ENCODE measurements around the gene AZI2.

Gene AZI2

DNA sequence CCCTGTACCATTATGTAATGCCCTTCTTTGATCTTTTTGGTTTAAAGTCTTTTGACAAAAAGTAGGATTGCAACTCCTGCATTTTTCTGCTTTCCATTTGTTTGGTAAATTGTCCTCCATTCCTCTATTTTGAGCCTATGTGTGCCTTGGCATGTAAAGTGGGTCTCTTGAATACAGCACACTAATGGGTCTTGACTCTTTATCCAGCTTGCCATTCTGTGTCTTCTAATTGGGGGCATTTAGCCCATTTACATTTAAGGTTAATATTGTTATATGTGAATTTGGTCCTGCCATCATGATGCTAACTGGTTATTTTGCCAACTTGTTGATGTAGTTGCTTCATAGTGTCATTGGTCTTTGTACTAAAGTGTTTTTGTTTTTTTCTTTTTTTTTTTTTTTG lies 74.8 kb downstream of the AZI2 start:
- TF ChIP-seq POLR2AphosphoS5 (IDR thresholded peaks at IDR 0.05; ENCODE audit: low read depth) (no peak), SPI1 (IDR thresholded peaks at IDR 0.05; ENCODE audit: borderline replicate concordance, low read depth) (no peak), REST (IDR thresholded peaks at IDR 0.05; ENCODE audit: insufficient replicate concordance, low read depth) (no peak), GABPA (IDR thresholded peaks at IDR 0.05; ENCODE audit: low read depth) (no peak), CTCF (IDR thresholded peaks at IDR 0.05; ENCODE audit: insufficient read depth, low read length) (no peak)
- Histone ChIP-seq H3K4me3 (replicated peaks; ENCODE audit: insufficient read depth, low read length) (no peak overlapping the region), H3K27me3 (ENCODE audit: insufficient read depth, poor library complexity, severe bottlenecking) (no peaks in the 10 kb centered on the region), H3K27ac (replicated peaks) (no peak overlapping the region)
- DNase-seq (ENCODE audit: low read depth in 1 of 2, low spot score in 1 of 2): no peak
